GM19467 (cell line): ENCODE data around the gene SMS.
A peak's percentile ranks its signal among the peaks of the same experiment; 100 is the strongest.

Experiments used
- ATAC-seq: cut with Tn5 transposase; IDR thresholded peaks from one replicate; pipeline ENCODE4 v1.9.1; 2021; ENCODE audit warnings: mild to moderate bottlenecking, moderate library complexity; ENCODE audit not compliant: unreplicated experiment

SMS gene

DNA sequence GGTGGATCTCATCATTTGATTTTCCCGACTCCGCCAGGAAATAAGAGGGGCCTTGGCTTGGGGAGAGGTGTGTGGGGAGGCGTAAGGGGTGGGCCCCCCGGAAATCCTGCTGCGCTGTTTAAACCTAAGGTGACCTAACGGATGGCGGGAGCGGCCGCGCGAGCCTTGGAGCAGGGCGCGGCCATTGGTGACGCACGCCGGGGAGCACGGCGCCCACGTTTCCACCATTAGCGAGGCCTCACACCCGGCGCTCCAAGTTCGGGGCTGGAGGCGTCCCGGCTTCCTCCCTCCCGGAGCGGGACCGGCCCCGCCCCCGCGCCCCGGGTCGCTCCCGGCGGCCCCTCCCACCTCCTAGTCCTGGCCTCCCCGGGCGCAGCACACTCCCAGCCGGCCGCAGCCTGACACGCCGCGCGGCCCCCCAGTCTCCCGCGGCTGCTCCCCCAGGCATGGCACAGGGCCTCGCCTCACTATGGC lies at the start of gene SMS:
SMS (plus strand) TSS at position 354 of the 474 bp plus-strand sequence; CDS start at position 470, 116 bp downstream.
- peak; percentile 67 for ATAC-seq

- ATAC-seq: no peak
Measured at GRCh38 chrX:21905313-21905712, 35.2 kb upstream of the SMS start.

- ATAC-seq: no peak
Measured at GRCh38 chrX:21905953-21906352, 34.6 kb upstream of the SMS start.

DNA sequence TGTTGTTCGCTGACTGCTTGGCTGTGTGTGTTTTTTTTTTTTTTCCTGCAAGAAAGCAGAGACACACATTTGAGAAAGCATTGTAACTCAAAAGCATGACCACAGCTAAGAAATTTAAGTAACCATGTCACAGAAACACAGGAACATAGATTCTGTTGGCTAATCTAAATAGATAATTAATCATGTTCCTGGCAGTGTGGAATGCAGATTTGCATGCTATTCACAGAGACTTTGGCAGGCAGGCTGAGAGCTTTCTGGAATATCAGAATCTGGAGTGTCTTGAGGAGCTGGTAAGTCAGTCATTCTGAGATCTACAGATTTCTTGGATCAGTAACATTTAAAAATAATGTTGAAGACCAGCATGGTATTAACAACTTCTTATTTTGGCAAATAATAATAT lies 33.2 kb upstream of the SMS start:
- no peak for ATAC-seq

DNA sequence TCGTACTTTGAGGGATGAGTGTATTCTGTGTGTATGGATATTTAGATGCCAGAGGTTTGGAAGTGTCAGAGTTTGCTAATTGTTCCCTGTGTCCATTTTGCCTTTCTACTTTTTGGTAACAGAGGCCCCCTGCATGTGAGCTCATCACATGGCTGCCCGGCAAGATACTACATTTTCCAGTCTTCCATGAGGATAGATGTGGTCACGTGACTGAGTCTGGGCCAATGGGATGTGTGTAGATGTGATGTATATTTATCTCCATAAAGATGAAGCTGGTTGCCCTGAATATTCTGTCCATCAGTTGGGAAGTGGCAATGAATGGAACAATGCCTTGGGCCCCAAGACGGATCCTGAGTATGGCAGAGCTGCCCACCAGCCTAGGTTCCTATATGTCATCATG lies 29.0 kb upstream of the SMS start:
- no peak for ATAC-seq

DNA sequence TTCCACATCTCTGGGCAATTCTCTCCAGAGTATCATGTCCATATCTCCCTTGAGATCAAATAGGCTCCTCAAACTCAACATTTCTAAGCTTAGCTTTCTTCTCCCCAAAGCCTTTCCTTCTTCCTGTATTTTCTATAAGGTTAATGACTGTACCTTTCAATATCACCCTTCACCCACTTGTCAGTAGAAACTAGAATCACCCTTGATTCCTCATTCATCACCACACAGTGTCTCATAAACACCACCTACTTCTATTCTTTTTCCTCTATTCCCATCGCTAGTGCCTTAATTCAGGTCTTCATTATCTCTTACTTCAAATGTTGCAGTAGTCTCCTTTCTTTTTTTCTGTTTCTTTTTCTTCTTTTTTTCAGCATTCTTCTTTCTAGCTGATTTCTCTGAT lies 28.3 kb upstream of the SMS start:
- no peak for ATAC-seq

- no peak for ATAC-seq
Measured at GRCh38 chrX:21912989-21913388, 27.5 kb upstream of the SMS start.

DNA sequence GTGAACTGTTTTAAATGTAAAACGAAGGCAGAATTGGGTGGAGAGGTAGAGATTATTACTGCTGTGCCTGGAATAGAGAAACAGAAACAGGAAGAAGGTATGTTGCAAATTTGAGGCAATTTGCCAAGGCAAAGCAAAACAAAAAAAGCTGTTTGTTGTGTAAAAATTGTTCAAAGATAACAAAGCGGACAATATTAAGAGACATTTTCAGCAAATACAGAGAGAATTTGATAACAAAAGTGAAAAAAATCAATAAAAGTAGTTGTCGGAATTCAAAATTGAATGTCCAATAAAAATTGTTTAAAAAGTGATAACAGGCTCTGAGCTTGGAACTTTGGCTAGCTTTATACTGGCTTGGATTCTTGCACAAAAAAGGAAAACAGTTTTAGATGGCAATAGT lies 14.4 kb upstream of the SMS start:
- ATAC-seq: no peak

DNA sequence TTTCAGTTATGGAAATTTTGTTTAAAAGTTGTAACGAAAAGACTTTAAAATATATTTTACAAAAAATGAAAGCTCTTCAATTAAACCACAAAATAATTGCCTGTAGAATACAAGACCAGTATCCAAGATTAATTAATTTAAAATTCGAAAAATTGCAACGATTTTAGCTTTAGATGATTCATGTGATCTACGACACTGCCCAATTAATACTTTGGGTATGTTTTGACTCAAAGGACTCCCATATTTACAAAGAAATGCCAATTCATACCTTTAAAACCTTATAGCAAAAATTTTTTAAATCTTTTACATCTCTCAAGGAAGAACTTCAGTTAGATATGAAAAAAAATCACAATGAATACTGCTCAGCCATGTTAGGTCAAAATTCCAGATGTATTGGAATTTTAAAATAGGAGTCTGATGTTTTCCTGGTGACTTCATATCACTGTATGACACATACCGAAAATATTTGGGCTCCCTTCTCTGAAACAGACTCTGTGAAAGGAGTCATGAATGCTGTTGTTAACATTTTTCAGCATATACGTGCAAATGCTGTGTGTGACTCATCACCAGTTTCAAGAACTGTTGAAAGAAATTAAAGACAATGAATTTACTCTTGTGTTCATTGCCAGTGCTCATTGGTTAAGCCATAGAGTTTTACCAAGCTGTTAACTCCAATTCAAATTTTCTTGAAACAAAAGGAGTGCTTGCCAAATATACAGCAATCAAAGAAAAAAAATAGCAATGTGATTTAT lies 13.8 kb upstream of the SMS start:
- ATAC-seq: peak; percentile 61

- ATAC-seq: no peak
Measured at GRCh38 chrX:21929209-21929608, 11.3 kb upstream of the SMS start.

DNA sequence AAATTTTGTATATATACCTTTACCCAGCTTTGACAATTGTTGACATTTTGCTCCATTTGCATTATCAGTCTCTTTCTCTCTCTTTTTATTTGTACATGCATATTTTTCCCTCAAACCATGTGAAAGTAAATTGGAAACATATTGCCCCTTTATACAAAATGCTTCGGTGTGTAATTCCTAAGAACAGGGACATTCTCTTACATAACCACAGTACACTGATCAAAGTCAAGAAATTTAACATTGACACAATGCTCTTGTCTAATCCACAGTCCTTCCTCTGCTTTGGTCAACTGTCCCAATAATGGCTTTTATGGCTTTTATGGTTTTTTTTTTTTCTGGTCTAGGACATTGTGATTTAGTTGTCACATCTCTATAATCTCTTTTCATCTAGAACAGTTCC lies 9.5 kb upstream of the SMS start:
- no peak for ATAC-seq

DNA sequence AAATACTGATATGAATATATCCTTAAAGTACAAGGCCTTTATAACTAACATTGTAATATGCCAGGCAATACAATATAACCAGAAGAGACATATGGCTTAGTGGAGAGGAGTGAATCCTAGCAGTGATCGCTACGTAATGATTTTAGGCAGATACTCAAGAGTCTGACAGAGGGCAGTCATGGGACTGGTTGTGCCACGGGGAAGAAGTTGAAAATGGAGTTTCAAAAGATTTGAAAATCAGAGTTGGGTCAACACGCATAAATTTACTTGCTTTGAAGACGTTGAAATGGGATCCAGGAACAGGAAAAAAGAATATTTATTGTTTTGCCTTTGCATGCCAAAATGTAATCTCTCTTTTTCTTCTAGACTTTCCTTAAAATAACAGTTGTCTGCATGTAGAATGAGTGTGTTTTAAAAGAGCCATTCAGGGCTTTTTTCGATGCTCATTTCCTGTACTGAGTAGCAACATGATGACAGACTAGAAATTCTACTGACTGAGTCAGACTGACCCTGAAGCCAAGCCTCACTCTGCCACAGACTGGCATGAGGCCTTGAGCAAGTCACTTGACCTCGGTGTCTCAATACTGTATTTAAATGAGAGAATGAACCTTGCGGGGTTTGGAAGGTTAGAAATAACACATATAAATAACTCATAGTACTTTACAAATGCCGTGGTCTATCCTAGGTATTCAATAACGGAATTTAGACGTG lies 8.1 kb upstream of the SMS start:
- ATAC-seq: no peak

DNA sequence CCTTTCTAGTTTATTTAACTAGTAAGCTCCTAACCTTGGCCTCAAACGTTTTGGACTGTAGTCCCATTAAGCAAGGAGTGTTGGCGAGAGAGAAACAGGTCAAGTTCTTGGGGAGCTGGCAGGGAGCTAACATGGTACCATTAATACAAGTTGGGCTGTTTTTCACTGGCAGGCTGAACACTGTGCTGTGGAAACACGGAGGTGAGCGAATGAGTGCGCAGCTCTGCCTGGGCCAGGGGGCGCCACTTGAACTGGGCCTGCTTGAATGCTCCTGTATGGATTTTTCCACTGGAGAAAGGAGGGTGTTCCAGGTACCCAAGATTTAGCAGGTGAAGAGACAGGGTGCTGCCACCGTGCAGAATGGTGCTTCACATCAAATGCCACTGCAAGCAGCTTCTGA lies 7.4 kb upstream of the SMS start:
- no peak for ATAC-seq

DNA sequence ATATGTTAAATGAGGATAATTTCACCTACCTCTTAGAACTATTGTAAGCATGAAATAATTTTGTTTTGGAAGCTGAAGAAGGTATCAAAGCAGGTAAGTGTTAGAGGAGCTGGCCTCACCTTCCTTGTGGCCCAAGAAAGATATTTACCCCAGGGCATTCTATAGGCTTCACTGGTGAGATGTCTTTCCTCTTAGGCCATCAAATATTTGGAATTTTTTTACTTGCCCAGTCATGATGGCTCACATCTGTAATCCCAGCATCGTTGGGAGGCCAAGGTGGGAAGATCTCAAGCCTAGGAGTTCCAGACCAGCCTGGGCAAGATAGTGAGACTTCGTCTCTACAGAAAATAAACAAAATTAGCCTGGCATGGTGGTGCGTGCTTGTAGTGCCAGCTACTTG lies 6.1 kb upstream of the SMS start:
- no peak for ATAC-seq

GRCh38 chrX:21939906-21940305 lies 603 bp upstream of the SMS start:
- ATAC-seq: no peak

DNA sequence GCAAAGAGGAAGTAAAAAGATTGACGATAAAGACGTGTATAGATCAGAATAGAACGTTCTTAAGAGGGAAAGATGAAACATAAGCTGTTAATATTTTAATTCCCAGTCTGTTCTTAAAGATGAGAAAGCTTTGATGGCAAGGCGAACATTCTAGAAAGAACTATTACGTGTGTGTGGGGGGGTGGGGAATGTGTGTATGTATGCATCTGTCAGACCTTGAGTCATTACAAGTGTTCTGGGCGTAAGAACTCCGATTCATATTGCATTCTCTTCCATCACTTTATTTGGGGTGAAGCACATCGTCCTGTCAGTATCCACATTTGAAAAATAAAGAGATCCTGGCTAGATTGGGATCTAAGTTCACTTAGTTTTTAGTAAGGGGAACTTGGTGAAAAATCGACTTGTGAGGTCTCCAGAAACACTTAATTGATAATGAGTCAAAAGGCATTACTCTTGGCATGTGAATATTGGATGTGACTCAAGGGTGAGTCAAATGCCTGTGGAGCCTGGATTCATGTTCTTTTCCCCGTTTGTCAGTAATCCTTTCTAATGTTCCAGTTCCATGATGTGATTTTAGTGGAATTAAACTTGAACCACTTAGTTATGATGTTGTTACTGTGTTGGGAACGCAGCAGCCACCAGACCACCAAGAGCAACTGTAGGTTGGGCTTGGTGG lies 3.1 kb downstream of the SMS start:
- ATAC-seq: no peak

DNA sequence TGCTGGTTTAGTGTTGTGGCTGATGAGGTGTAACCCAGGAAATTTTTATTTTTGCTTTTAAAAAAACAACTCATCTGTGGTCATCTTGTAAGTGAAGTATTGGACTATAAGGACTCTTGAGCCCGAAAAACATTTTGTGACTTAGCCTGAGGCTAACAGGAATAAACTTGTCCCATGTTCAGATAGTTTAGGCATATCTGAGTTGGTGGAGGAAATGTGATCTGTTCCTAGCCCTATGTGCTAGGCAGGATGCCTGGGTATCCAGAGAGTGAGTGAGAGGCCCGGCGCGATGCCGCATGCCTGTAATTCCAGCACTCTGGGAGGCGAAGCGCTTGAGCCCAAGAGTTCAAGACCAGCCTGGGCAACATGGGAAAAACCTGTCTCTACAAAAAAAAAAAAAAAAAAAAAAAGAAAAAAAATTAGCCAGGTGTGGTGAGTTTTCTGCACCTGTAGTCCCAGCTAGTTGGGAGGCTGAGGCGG lies 3.7 kb downstream of the SMS start:
- no peak for ATAC-seq

GRCh38 chrX:21946925-21947641 lies 6.6 kb downstream of the SMS start:
- no peak for ATAC-seq

DNA sequence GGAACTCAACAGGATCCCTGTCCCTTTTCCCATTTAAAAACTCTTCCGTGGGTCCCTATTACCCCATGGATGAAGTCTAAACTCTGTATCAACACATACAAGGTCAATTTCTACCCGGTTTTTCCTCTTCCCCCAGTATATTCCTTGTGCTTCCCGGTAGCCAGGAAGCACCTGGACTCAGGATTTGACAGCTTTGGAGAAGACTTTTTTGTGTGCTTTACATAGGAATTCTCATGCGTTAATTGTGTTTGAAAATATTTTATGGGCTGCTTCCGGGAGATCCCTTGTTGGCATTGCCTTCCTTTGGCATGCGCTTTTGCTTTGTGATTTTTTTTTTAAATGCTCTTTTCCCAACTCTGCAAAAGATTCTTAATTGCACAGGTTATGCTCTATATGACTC lies 7.2 kb downstream of the SMS start:
- no peak for ATAC-seq

DNA sequence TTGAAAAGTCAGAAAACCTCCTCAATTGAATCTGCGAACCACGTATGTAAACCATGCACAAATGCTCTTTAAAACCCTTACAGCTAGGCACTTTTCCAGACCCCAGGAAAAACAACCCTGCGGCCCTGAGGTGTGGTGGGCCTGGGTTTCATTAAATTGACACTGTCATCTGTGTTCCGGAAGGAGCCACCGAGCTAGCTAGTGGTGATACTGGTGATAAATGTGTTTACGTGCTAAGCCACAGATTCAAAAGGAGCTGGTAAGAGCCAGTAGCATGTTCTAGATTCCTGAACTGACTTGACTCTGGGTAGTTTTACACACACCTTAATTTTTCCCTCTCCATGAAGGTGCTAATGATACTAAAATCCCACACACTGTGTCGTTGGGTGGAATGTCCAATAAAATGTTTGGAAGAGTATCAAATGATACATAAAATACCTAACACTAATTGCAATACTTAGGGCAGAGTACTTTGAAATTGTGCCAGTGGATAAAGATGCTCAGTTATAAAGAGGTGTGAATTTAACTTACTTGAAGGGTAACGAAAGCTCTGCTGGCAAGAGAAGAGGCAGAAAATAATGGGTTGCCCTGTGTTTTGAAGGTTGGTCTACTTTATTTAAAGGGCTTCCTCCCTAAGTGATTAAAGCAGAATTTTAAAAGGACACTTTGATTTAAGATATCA lies 8.5 kb downstream of the SMS start:
- no peak for ATAC-seq

DNA sequence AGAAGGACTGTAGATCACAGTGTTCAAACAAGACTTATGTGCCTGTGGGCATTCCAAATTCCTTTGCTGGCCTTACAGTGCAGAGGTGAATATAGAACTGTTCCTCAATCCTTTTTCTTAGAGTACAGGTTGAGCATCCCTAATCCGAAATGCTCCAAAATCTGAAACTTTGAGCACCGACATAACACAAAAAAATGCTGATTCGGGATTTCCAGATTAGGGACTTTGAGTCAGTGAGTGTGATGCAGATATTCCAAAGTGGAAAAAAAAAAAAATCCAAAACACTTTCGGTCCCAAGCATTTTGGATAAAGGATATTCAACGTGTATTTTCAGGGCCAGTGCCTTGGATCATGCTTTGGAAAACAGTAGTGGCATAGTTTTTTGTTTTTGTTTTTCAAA lies 9.2 kb downstream of the SMS start:
- no peak for ATAC-seq
